Right lobe of liver (tissue), 4 donors: ENCODE results near the gene NXNL1.

ENCODE experiments used
- CTCF ChIP-seq, 4 donors: fragments of 200-600 bp in 3 of 4; fragments of 450-650 bp in 1 of 4; IDR thresholded peaks; one replicate each; pipeline versions ENCODE4 v1.5.1 to v1.8.0; 2016 to 2022; ENCODE audit warnings: antibody characterized with exemption in 4 of 4, mild to moderate bottlenecking in 2 of 4
- POLR2A ChIP-seq: fragments of 450-650 bp; IDR thresholded peaks from one replicate; pipeline ENCODE4 v1.6.1; 2017; ENCODE audit warnings: antibody characterized with exemption, mild to moderate bottlenecking
- donor health status: DM: no; HTN: no; CAD: no.
- donor health status: DM: no; HTN: no; CAD: no.
- donor health status: DM: no; HTN: yes; CAD: no.

GRCh38 chr19:17503240-17503639, 42.5 kb upstream of the NXNL1 start:
- TF ChIP-seq CTCF (IDR thresholded peaks at IDR 0.05), result no peak
- no peak for TF ChIP-seq POLR2A
